Measurements from ENCODE around the gene CNFN.

Gene CNFN

GRCh38 chr19:42410371-42410770 is 20.3 kb upstream of the CNFN start:
- Histone ChIP-seq H3K36me3 (replicated peaks; ENCODE audit: low read depth, low read length) (peaks cover 4% of the 10 kb centered on the region), H3K27me3 (ENCODE audit: low read depth, low read length) (no peaks in the 10 kb centered on the region), H3K9me3 (ENCODE audit: insufficient read depth, low read length) (no peaks in the 10 kb centered on the region), H3K4me1 (ENCODE audit: low read length) (no peaks in the 10 kb centered on the region), H3K9ac (ENCODE audit: low read length) (no peak overlapping the region), H3K4me3 (ENCODE audit: low read length) (no peak overlapping the region), H3K4me2 (ENCODE audit: low read length) (no peak overlapping the region), H3K27ac (ENCODE audit: low read length) (no peak overlapping the region), H2AFZ (ENCODE audit: low read depth, low read length) (no peak overlapping the region), H4K20me1 (ENCODE audit: insufficient read depth, low read length) (peaks cover 9% of the 10 kb centered on the region), H3K79me2 (ENCODE audit: low read length) (no peaks in the 10 kb centered on the region)
- TF ChIP-seq CTCF (IDR thresholded peaks at IDR 0.05; ENCODE audit: low read depth, low read length) (no peak), EZH2phosphoT487 (IDR thresholded peaks at IDR 0.05; ENCODE audit: low read depth) (no peak)

GRCh38 chr19:42409477-42409876 is 19.4 kb upstream of the CNFN start:
- Histone ChIP-seq H3K79me2 (ENCODE audit: low read length) (no peaks in the 10 kb centered on the region), H3K9me3 (ENCODE audit: insufficient read depth, low read length) (no peaks in the 10 kb centered on the region), H2AFZ (ENCODE audit: low read depth, low read length) (no peak overlapping the region), H3K36me3 (replicated peaks; ENCODE audit: low read depth, low read length) (peaks cover 11% of the 10 kb centered on the region), H3K27ac (ENCODE audit: low read length) (no peak overlapping the region), H3K4me2 (ENCODE audit: low read length) (no peak overlapping the region), H3K27me3 (ENCODE audit: low read depth, low read length) (no peaks in the 10 kb centered on the region), H3K4me3 (ENCODE audit: low read length) (no peak overlapping the region), H3K4me1 (ENCODE audit: low read length) (no peaks in the 10 kb centered on the region), H4K20me1 (ENCODE audit: insufficient read depth, low read length) (peaks cover 9% of the 10 kb centered on the region), H3K9ac (ENCODE audit: low read length) (no peak overlapping the region)
- no peak for TF ChIP-seq EZH2phosphoT487 (IDR thresholded peaks at IDR 0.05; ENCODE audit: low read depth)
- no peak for TF ChIP-seq CTCF (IDR thresholded peaks at IDR 0.05; ENCODE audit: low read depth, low read length)

GRCh38 chr19:42407816-42408175 is 17.7 kb upstream of the CNFN start:
- peaks cover 14% of the 10 kb centered on the region for H3K36me3 ChIP-seq (replicated peaks; ENCODE audit: low read depth, low read length)
- TF ChIP-seq EZH2phosphoT487 (IDR thresholded peaks at IDR 0.05; ENCODE audit: low read depth), result no peak
- no peak for TF ChIP-seq CTCF (IDR thresholded peaks at IDR 0.05; ENCODE audit: low read depth, low read length)

GRCh38 chr19:42407085-42407815 is 17.2 kb upstream of the CNFN start:
- Histone ChIP-seq H3K27ac (ENCODE audit: low read length) (no peak overlapping the region), H3K9ac (ENCODE audit: low read length) (no peak overlapping the region)

More at GRCh38 chr19:42407816-42408175, 17.7 kb upstream of the CNFN start:
- H3K9ac ChIP-seq (ENCODE audit: low read length), result no peak overlapping the region
- no peak overlapping the region for H3K4me2 ChIP-seq (ENCODE audit: low read length)
- H3K4me1 ChIP-seq (ENCODE audit: low read length), result no peaks in the 10 kb centered on the region
- H3K9me3 ChIP-seq (ENCODE audit: insufficient read depth, low read length), result no peaks in the 10 kb centered on the region
- no peak overlapping the region for H2AFZ ChIP-seq (ENCODE audit: low read depth, low read length)
- peaks cover 9% of the 10 kb centered on the region for H4K20me1 ChIP-seq (ENCODE audit: insufficient read depth, low read length)
- no peaks in the 10 kb centered on the region for H3K79me2 ChIP-seq (ENCODE audit: low read length)
- H3K27ac ChIP-seq (ENCODE audit: low read length), result no peak overlapping the region
- no peaks in the 10 kb centered on the region for H3K27me3 ChIP-seq (ENCODE audit: low read depth, low read length)
- no peak overlapping the region for H3K4me3 ChIP-seq (ENCODE audit: low read length)

More at GRCh38 chr19:42407085-42407815, 17.2 kb upstream of the CNFN start:
- peaks cover 16% of the 10 kb centered on the region for H3K36me3 ChIP-seq (replicated peaks; ENCODE audit: low read depth, low read length)
- no peak overlapping the region for H3K4me2 ChIP-seq (ENCODE audit: low read length)
- H3K79me2 ChIP-seq (ENCODE audit: low read length), result no peaks in the 10 kb centered on the region
- TF ChIP-seq EZH2phosphoT487 (IDR thresholded peaks at IDR 0.05; ENCODE audit: low read depth), result no peak
- no peak for TF ChIP-seq CTCF (IDR thresholded peaks at IDR 0.05; ENCODE audit: low read depth, low read length)
- H4K20me1 ChIP-seq (ENCODE audit: insufficient read depth, low read length), result peaks cover 9% of the 10 kb centered on the region
- H3K4me3 ChIP-seq (ENCODE audit: low read length), result no peak overlapping the region
- no peaks in the 10 kb centered on the region for H3K9me3 ChIP-seq (ENCODE audit: insufficient read depth, low read length)
- H2AFZ ChIP-seq (ENCODE audit: low read depth, low read length), result no peak overlapping the region
- H3K4me1 ChIP-seq (ENCODE audit: low read length), result no peaks in the 10 kb centered on the region
- H3K27me3 ChIP-seq (ENCODE audit: low read depth, low read length), result no peaks in the 10 kb centered on the region

All from OCI-LY3 (cell line).